GM12874 (cell line): Measurements from ENCODE around the gene PALM.

Experiments used
- TF ChIP-seq, protein P1 (sequence below): IDR thresholded peaks from 2 replicates; pipeline ENCODE4 v1.5.1; 2011; ENCODE audit warnings: low read depth, mild to moderate bottlenecking, control low read depth, low read length, moderate library complexity; ENCODE audit not compliant: insufficient read depth

Gene PALM

DNA sequence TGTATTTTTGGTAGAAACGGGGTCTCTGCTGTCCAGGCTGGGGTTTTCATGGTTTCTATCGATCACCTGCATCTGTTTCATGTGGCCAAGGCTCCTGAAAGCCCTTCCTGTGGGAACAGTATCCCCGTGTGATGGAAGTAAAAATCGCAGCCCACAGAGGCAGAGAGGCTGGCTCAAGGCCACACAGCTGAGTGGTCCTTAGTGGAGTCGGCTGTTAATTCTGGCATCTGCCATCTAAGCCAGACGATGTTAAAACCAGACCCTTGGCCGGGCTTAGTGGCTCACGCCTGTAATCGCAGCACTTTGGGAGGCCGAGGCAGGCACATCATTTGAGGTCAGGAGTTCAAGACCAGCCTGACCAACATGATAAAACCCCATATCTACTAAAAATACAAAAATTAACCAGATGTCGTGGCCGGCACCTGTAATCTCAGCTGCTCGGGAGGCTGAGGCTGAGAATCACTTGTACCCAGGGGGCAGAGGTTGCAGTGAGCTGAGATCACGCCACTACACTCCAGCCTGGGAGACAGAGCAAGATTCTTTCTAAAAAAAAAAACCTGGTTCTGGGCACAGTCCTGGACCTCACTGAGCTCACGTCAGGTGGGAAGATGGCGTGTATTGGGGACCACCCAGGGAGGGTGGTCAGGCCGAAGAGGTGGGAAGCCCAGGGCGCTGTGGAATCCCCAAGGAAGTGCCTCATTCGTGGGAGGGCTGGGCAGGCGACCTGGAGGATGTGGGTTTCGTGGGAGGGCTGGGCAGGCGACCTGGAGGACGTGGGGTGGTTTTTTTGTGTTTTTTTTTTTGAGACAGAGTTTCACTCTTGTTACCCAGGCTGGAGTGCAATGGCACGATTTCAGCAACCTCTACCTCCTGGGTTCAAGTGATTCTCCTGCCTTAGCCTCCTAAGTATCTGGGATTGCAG, 23.7 kb downstream of the PALM start:
- TF ChIP-seq, protein P1, sequence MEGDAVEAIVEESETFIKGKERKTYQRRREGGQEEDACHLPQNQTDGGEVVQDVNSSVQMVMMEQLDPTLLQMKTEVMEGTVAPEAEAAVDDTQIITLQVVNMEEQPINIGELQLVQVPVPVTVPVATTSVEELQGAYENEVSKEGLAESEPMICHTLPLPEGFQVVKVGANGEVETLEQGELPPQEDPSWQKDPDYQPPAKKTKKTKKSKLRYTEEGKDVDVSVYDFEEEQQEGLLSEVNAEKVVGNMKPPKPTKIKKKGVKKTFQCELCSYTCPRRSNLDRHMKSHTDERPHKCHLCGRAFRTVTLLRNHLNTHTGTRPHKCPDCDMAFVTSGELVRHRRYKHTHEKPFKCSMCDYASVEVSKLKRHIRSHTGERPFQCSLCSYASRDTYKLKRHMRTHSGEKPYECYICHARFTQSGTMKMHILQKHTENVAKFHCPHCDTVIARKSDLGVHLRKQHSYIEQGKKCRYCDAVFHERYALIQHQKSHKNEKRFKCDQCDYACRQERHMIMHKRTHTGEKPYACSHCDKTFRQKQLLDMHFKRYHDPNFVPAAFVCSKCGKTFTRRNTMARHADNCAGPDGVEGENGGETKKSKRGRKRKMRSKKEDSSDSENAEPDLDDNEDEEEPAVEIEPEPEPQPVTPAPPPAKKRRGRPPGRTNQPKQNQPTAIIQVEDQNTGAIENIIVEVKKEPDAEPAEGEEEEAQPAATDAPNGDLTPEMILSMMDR = no peak

DNA sequence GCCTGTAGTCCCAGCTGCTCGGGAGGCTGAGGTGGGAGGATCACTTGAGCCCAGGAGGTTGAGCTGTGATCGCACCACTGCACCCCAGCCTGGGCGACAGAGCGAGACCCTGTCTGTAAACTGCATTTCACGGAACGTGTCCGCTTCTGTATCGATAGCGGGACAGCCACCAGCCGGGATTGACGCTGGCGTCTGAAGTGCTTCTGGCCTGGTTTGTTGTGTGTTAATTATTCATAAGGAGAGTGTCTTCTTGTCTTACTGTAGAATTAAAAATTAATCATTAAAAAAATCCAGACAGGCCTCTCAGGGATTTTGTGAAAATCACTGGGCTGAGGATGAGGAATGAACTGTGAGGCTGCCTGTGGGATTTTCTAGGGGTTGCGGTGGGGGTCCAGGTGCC, 26.0 kb downstream of the PALM start:
- TF ChIP-seq, protein P1 = no peak

DNA sequence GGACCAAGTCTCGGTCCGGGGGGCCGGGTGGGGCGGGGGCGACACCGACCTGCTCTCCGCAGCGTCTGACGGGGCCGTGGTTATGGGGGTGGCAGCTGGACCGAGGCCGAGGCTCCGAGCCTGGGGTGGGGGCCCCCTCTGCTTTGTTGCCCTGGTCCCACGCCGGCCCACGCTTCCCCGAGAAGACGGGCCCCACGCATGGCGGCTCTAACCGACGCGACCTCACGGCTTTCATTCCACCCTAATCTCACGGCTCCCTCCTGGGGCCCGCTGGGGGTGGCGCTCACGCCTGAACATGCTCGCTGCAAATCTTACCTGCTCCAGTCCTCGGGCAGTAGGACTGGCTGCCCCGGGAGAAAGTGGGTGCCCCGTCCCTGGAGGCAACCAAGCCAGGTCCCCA, 27.4 kb downstream of the PALM start:
- TF ChIP-seq, protein P1 = no peak

DNA sequence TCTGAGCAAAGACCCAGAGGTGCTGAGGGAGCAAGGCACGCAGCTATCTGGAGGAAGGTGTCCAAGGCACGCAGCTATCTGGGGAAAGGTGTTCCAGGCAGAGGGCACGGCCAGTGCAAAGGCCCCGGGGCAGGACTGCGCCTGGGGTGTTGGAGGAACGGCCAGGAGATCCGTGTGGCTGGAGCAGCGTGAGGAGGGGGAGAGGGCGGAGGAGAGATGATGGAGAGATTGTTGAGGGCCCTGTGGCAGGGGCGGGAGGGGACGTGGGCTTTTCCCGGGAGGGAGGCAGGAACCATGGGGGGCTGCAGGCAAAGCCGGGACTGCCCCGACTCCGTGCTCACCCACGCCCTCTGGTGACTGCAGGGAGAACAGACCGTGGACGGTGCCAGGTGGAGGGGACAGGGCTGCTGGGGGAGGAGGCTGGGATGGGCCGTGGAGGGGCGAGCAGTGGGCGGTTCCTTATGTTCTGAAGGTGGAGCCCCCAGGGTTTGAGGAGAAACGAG, 28.9 kb downstream of the PALM start:
- TF ChIP-seq, protein P1 = peak; percentile 82

DNA sequence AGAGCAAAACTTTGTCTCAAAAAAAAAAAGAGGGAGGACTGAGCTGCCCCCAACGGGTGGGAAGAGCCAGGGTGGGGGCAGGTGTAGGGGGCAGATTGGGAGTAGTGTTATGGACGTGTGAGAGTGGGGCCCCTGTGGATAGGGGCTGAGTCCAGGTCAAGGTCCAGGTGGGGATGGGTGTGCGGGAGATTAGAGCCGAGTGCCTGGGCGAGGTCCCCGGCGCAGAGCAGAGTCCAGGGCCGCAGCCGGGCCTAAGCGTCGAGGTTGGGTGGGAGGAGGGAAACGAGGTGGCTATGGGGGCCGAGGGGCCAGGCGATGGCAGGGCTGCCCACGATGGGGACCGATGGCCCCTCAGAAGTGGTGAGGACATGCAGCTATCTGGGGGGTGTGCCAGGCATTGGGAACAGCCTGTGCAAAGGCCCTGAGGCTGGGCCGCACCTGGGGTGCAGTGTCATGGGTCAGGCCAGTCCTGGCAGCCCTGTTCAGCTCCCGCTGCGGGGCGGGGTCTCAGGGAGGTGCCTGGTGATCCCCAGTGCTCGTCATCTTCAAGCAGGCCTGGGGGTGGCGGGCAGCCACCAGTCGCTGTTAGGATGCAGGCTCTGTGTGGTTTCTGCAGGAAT, 29.9 kb downstream of the PALM start:
- TF ChIP-seq, protein P1 = no peak

DNA sequence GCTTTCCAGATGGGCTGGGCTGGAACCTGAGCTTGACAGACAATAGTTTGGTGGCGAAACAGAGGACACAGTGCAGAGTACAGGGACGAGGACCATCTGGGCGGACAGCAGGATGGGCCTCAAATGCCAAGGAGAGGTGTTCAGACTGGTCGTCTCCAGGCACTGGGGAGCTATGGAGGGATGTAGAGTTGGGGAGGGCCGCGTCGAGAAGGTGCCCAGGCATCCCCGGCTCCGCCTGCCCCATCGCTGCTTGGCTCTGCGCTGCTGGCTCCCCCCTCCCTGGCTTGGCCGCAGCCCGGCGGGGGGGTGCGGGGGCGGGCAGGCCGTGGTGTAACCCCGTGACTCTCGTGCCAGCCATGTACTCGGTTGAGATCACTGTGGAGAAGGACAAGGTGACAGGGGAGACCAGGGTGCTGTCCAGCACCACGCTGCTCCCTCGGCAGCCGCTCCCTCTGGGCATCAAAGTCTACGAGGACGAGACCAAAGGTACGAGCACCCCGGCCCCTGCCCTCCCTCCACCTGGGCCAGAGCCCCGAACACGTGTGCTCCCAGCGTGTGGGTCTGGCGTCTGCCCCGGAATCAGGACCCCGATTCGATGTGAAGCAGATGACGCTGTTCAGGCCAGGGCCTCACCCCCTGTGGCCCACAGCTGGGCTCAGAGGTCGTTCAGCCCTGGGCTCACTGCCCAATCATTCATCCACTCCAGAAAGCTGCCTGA, 31.4 kb downstream of the PALM start:
- TF ChIP-seq, protein P1 = no peak
